SK-N-SH treated with all-trans-retinoic acid at 6 μM for 48 hours (cell line): ENCODE results near the gene USP43.

Experiments
- ARNTL ChIP-seq: fragments of 450-650 bp; formaldehyde crosslinking; IDR thresholded peaks from 2 replicates; pipeline ENCODE4 v1.5.0; 2020; ENCODE audit warnings: low read depth, mild to moderate bottlenecking, moderate library complexity, borderline replicate concordance
- ZFP30 ChIP-seq: fragments of 450-650 bp; formaldehyde crosslinking; IDR thresholded peaks from 2 replicates; pipeline ENCODE4 v1.5.0; 2022; ENCODE audit warnings: mild to moderate bottlenecking, moderate library complexity

DNA sequence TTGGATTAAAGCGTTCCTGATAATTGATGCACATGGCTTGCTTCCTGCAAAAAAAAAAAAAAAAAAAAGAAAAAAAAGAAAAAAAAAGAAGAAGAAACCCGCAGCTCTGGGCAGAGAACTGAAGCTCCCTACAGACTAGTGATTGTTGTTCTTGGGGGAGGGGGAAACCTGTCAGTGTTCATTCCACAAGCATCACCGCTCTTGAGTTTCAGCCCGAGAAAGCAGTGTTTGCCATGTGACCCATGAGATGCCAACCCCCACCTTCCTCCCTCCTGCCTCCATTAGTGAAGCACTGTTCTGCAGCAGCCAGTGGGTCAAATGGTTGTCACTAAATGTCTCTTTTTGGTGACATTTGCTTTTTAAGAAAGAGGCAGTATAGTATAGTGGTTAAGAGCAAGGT lies 1.7 kb downstream of the USP43 start:
- TF ChIP-seq ZFP30 (CRISPR knock-in tag) (no peak), ARNTL (no peak)
